ENCODE data around the gene CARD14.

CARD14 gene

DNA sequence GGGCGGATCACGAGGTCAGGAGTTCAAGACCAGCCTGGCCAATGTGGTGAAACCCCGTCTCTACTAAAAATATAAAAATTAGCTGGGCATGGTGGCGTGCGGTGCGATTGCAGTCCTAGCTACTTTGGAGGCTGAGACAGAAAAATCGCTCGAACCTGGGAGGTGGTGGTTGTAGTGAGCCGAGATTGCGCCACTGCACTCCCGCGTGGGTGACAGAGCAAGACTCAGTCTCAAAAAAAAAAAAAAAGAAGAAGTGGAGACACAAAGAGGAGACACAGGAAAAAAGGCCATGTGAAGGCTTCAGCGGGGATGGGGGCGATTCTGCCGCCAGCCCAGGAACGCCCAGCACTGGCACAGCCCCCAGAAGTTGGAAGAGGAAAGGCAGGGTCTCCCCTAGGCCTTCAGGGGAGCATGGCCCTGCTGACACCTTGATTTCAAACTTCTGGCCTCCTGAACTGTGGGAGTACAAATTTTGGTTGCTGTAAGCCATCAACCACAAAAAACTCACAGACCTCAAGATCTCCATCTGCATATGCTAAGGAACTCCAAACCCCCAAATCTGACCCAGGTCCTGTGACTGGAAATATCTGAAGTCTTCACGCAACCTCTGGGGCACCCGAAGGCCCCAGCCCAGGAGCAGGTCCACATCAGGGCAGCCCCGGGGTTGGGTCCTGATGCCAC lies 43.3 kb downstream of the CARD14 start:
- peak in 1 of 2 donors; percentile 57 for DNase-seq

GRCh38 chr17:80213643-80213975 lies 43.8 kb downstream of the CARD14 start:
- no peak for DNase-seq

DNA sequence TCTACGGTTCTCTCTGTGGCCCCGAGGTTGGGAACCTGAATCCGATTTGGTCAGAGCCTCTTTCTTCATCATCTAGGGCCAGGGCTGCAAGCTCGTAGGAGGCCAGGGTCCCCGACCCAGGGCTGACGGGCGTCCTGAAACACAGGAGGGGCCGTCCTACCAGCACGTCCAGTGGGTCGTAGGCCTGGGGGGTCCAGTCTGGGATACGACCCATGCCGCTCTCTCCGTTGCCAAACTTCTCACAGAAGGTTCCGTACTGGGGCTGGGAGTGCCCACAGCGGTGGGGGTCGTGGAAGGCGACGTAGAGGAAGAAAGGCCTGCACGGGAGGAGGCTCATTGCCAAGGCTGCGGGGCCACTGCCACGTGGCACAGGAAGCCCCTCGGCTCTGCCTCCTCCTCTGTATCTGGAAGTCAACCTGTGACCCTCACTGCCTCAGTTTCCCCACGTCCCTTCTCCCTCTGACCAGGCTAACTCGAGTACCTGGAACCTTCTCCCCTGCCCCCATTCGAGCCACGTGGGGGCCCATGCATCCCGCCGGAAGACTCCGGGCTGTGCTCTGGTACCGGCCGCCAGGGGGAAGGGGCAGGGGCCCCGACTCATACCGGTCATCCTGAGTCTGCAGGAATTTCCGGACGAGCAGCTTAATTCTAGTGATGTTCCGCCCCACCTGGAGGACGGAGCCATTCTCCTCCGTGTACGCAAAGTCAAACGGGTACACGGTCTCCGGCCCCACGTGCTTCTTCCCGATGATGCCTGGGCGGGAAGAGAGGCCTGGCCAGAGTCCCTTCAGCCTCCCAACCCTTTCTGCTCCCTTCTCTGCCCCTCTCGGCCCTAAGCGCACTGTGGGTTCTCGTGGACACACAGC lies 44.4 kb downstream of the CARD14 start:
- no peak for DNase-seq

DNA sequence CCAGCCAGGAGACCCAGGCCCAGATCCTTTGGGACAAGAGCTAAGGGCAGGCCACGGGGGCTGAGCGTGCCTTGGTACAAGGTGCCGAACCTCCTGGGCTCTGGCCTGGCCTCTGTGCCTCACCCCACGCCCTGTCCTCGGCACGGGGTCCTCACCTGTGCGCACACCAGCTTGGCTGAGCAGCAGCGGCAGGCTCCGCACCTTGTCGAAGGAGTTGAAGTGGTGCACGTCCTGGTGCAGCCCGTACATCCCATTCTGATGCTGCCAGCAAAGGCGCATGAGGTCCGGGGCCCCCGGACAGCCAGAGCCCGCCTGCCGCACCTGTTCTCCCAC lies 45.0 kb downstream of the CARD14 start:
- DNase-seq, result no peak

GRCh38 chr17:80216473-80217456 lies 46.9 kb downstream of the CARD14 start:
- no peak for DNase-seq

GRCh38 chr17:80217703-80218362 lies 48.0 kb downstream of the CARD14 start:
- no peak for DNase-seq

- DNase-seq, result no peak
Measured at GRCh38 chr17:80218391-80218790, 48.6 kb downstream of the CARD14 start.

GRCh38 chr17:80219013-80219762 lies 49.4 kb downstream of the CARD14 start:
- peak; percentile 95 for DNase-seq

GRCh38 chr17:80219763-80220053 lies 49.9 kb downstream of the CARD14 start:
- DNase-seq, result no peak

DNA sequence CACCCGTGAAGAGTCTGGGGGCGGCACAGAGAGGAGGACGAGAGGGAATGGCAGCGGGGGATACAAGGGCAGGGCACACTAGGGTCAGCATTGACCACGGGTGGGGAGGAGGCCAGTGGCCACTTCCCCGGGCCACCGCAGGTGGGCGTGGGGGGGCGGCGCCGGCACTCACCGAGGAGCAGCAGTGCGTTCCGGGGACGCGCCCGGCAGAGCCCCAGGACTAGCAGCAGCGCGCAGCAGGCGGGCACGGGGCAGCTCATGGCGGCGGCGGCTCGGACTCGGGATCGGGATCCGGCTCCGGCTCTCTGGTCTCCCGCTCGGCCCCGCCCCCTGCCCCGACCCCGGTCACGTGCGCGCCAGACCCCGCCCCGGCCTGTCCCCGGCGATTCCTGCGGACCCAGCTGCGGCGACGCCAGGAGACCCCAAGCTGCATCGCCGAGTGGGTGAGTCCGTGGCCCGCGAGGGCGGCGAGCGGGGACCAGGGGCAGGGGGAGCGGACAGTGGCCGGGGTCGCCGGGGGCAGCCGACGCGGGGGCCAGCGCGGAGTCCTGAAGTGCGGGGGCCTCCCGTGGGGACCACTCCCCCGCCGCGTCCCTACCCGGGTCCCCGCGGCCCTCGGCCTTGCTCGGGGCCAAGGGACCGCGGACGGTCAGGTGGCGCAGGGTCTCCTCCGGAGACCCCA lies 50.4 kb downstream of the CARD14 start, which contains the start of the genes SGSH and SLC26A11:
Gene SGSH (minus strand): TSS at position 280 of the 682 bp plus-strand sequence. CDS start 20 bp downstream, at position 260.
Gene SLC26A11 (plus strand): TSS at position 374 of the 682 bp plus-strand sequence. CDS start 1,134 bp downstream, outside the sequence.
- DNase-seq, result peak; percentile 60 to 62

DNA sequence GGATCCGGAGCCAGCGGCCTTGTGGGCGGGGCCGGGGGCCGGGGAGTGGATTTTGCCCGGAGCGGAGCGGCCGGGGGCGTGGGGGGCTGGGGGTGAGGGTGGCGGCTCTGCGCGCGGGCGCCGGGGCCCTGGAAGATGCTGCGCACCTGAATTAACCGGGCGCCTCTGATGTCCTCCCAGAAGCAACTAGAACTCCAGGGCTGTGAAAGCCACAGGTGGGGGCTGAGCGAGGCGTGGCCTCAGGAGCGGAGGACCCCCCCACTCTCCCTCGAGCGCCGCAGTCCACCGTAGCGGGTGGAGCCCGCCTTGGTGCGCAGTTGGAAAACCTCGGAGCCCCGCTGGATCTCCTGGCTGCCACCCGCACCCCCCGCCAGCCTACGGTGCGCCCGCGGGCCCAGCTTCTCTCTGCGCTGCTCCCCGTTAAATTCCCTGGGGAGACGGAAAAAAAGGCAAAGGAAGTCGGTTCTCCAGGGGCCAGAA lies 50.9 kb downstream of the CARD14 start:
- DNase-seq, result peak in 1 of 2 donors; percentile 16

DNA sequence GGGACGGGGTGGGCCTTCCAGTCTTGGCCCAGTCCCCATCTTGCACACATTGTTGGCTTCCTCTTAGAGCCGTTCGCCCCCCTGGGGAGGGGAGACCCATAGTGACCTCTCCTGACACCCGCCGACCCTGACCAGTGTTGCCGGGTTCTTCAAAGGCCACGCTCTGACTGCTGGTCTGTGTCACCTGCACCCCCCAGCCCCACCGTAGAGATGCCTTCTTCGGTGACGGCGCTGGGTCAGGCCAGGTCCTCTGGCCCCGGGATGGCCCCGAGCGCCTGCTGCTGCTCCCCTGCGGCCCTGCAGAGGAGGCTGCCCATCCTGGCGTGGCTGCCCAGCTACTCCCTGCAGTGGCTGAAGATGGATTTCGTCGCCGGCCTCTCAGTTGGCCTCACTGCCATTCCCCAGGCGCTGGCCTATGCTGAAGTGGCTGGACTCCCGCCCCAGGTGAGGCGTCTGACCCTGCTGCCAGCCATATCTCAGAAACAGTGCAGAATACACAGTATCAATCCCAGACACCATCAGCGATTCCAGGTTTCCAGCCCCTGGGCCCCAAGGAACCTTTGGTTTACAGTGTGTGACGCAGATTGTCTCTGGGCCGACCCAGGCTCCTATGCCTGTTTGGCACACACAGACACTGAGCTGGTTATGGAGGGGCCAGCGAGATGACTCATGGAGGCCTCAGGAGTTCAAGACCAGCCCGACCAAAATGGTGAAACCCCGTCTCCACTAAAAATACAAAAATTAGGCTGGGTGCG lies 51.7 kb downstream of the CARD14 start:
- DNase-seq, result no peak

- DNase-seq, result no peak
Measured at GRCh38 chr17:80222376-80223141, 52.7 kb downstream of the CARD14 start.

DNA sequence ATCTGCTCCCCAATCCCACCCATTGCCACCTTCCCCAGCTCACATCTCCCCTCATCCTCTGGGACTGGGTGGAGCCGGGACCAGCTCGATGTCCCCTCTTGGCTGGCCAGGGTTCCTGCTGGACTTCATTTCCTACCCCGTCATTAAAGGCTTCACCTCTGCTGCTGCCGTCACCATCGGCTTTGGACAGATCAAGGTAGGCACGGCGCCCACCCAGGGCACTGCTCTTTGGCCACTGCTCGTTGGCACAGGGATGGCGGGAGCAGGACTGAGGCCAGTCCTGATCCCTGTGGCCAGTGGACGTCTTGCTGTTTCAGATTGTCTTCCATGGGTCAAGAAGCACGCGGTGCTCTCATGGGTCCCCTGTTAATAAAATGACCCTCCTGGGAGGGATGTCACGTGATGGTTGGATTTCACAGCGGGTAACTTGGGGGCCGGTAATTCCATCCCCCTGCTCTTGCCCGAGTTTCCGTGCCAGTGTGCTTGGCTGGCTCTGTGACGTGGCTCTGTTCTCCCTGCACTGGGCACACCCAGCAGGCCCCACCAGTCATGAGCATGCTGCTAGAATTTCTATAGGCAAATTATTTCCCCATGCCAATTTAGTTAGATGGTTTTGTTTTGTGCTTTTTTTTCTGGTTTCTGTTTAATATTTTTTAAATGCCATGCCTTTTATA lies 53.4 kb downstream of the CARD14 start:
- no peak for DNase-seq

GRCh38 chr17:80223838-80224497 lies 54.1 kb downstream of the CARD14 start:
- DNase-seq, result no peak

DNA sequence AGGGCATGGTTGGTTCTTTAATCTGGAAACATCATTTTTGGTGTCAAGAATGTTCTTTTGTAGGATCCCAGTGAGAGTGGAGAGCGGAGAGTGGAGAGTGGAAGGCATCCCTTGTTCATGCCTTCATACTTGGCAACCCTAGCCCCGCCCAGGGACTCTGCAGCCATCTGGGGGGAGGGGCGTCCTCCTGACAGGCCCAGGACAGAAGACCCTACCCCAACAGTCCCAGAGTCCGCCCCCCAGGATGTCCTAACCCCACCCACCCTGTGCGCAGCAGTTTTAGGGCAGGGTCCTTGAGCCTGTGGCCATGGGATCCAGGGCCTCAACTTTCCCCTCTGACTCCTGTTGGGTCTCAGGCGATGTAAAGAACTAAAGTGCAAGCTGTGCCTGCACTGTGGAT lies 54.9 kb downstream of the CARD14 start:
- DNase-seq, result no peak

- no peak for DNase-seq
Measured at GRCh38 chr17:80225230-80225629, 55.4 kb downstream of the CARD14 start.

DNA sequence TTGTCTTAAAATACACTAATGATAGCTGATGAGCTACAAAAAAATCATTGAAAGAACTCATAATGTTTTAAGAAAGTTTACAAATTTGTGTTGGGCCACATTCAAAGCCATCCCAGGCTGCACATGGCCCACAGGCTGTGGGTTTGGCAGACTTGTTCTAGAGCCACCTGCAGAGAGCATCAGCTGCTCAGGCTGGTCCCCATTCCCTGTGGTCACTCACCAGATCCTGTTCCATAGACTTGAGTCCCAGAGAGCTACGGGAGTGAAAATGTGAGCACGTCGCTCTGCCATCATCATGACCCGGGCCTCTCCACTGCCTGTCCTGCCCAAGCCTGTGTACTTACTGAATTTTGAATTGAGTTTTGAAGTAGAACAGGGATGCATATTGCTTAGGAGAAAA lies 57.3 kb downstream of the CARD14 start:
- no peak for DNase-seq

Measured in CD4-positive, alpha-beta T cell treated with Interleukin-4 for 1 hour (primary cell).